Left lung (tissue), 10 donors: ENCODE results near the gene ZNHIT1. TPM values are rescaled to one million over a fixed set of nuclear protein-coding genes. Genes with fewer than 3 reads are reported as not detected.

ENCODE experiments used
- ATAC-seq: fragments of 200-7000 bp; cut with Tn5 transposase; one replicate; pipeline ENCODE4 v1.9.1; 2020; ENCODE audit warnings: moderate library complexity
- DNase-seq, 4 donors: peaks; one replicate each; pipeline ENCODE4 v3.0.0-alpha.2; 2013 to 2020
- H3K27ac ChIP-seq, 2 donors: fragments of 200-600 bp; sonication (generic) in 1 of 2; one replicate each; pipeline versions ENCODE4 v1.5.0 to v1.8.0; 2020 to 2021
- H3K27me3 ChIP-seq, 2 donors: fragments of 200-600 bp; sonication (generic) in 1 of 2; one replicate each; pipeline versions ENCODE4 v1.5.0 to v1.8.0; 2020 to 2021
- H3K36me3 ChIP-seq, 2 donors: fragments of 200-600 bp; sonication (generic) in 1 of 2; one replicate each; pipeline versions ENCODE4 v1.5.0 to v1.8.0; 2020 to 2021
- H3K4me1 ChIP-seq, 2 donors: fragments of 200-600 bp; one replicate each; pipeline ENCODE4 v1.8.0; 2021
- H3K4me3 ChIP-seq, 2 donors: fragments of 200-600 bp; sonication (generic) in 1 of 2; one replicate each; pipeline versions ENCODE4 v1.5.0 to v1.8.0; 2020 to 2021; ENCODE audit warnings: mild to moderate bottlenecking in 1 of 2
- H3K9me3 ChIP-seq, 2 donors: fragments of 200-600 bp; sonication (generic) in 1 of 2; one replicate each; pipeline versions ENCODE4 v1.5.0 to v1.8.0; 2020 to 2021
- CTCF ChIP-seq, 2 donors: fragments of 200-600 bp; sonication (generic) in 1 of 2; IDR thresholded peaks; one replicate each; pipeline versions ENCODE4 v1.5.0 to v1.8.0; 2021; ENCODE audit warnings: antibody characterized with exemption in 2 of 2
- intact Hi-C, 2 donors: fragments of 100-400 bp; cut with DNase I; formaldehyde crosslinking; loops; one replicate each; pipeline versions ENCODE4 v1.11.2 to v1.14.2; 2022
- polyA plus RNA-seq, 6 donors: library from polyadenylated mRNA; unstranded; fragments of 120-200 nt; gene quantifications; one replicate each; pipeline ENCODE4 v1.2.1, GENCODE V29; 2013; ENCODE audit not compliant: insufficient read length in 6 of 6
- total RNA-seq, 2 donors: library from RNA; stranded (reverse); fragmentation: NEBNext Ultra II Directional; extraction: Animal tissue kit (Norgen Biotek cat#: 25700); gene quantifications; one replicate each; pipeline ENCODE4 v1.2.1, GENCODE V29; 2021
- donor health status: DM: no; HTN: yes; CAD: no.
- donor health status: DM: no; HTN: no; CAD: no.

ZNHIT1 gene
- total and polyA plus RNA-seq, 8 donors = 44.9 to 70.5 (median 56.3) TPM

GRCh38 chr7:101179117-101179516, 38.8 kb upstream of the ZNHIT1 start:
- H3K27ac ChIP-seq = no peak overlapping the region
- no peaks in the 10 kb centered on the region for H3K36me3 ChIP-seq
- DNase-seq (no peak), ATAC-seq (no peak)
- H3K27me3 ChIP-seq = peaks cover 74 to 100% of the 10 kb centered on the region in 2 donors
- H3K4me1 ChIP-seq = no peaks in the 10 kb centered on the region
- intact Hi-C loops = no loop called here
- no peaks in the 10 kb centered on the region for H3K9me3 ChIP-seq
- H3K4me3 ChIP-seq = no peak overlapping the region
- no peak for TF ChIP-seq CTCF (IDR thresholded peaks at IDR 0.05)

GRCh38 chr7:101179713-101180112, 38.3 kb upstream of the ZNHIT1 start:
- intact Hi-C loops = no loop called here
- H3K27me3 ChIP-seq = peaks cover 68 to 100% of the 10 kb centered on the region in 2 donors
- no peak for TF ChIP-seq CTCF (IDR thresholded peaks at IDR 0.05)

GRCh38 chr7:101180130-101180755, 37.7 kb upstream of the ZNHIT1 start, which contains the start of gene NAT16:
NAT16 (minus strand) TSS chr7:101180293; CDS start chr7:101174807, 5,486 bp downstream.
- no peak for TF ChIP-seq CTCF (IDR thresholded peaks at IDR 0.05)
- intact Hi-C loops = no loop called here
- no peak for DNase-seq
- Histone ChIP-seq H3K9me3 (no peaks in the 10 kb centered on the region), H3K36me3 (no peaks in the 10 kb centered on the region), H3K4me1 (no peaks in the 10 kb centered on the region), H3K4me3 (no peak within 1 kb of the TSS), H3K27ac (no peak within 1 kb of the TSS), H3K27me3 (peaks cover 63 to 94% of the 10 kb centered on the region in 2 donors)
- ATAC-seq = no peak

More at GRCh38 chr7:101179713-101180112, 38.3 kb upstream of the ZNHIT1 start:
- H3K4me3 ChIP-seq = no peak overlapping the region
- H3K9me3 ChIP-seq = no peaks in the 10 kb centered on the region
- DNase-seq (no peak), ATAC-seq (no peak)
- H3K4me1 ChIP-seq = no peaks in the 10 kb centered on the region
- H3K36me3 ChIP-seq = no peaks in the 10 kb centered on the region
- no peak overlapping the region for H3K27ac ChIP-seq

GRCh38 chr7:101185258-101185839, 32.6 kb upstream of the ZNHIT1 start:
- H3K4me1 ChIP-seq = no peaks in the 10 kb centered on the region
- no peak for TF ChIP-seq CTCF (IDR thresholded peaks at IDR 0.05)
- H3K9me3 ChIP-seq = no peaks in the 10 kb centered on the region
- peaks cover 12 to 76% of the 10 kb centered on the region in 2 donors for H3K27me3 ChIP-seq
- no peaks in the 10 kb centered on the region for H3K36me3 ChIP-seq
- no peak overlapping the region for H3K27ac ChIP-seq
- no peak overlapping the region for H3K4me3 ChIP-seq
- DNase-seq = no peak
- no peak for ATAC-seq
- intact Hi-C loops = no loop called here

- no peaks in the 10 kb centered on the region for H3K9me3 ChIP-seq
- H3K36me3 ChIP-seq = no peaks in the 10 kb centered on the region
- intact Hi-C loops = no loop called here
- no peaks in the 10 kb centered on the region for H3K4me1 ChIP-seq
- ATAC-seq (no peak), DNase-seq (no peak)
- peaks cover 3 to 68% of the 10 kb centered on the region in 2 donors for H3K27me3 ChIP-seq
- no peak overlapping the region for H3K27ac ChIP-seq
- H3K4me3 ChIP-seq = no peak overlapping the region
- no peak for TF ChIP-seq CTCF (IDR thresholded peaks at IDR 0.05)
These were observed 31.8 kb upstream of the ZNHIT1 start for GRCh38 chr7:101186194-101186593.
